Progenitor cell of endocrine pancreas (in vitro differentiated cells): Measurements from ENCODE around the gene DMGDH. TPM values are rescaled to one million over a fixed set of nuclear protein-coding genes. Genes with fewer than 3 reads are reported as not detected.

ENCODE experiments used
- DNase-seq: peaks from one replicate; pipeline ENCODE4 v3.0.0; 2021; ENCODE audit warnings: low spot score; ENCODE audit not compliant: unreplicated experiment
- H3K27ac Mint-ChIP-seq: 2 replicates; pipeline ENCODE4 v1.8.0; 2021; ENCODE audit warnings: mild to moderate bottlenecking, moderate library complexity, mixed read lengths
- H3K27me3 Mint-ChIP-seq: 2 replicates; pipeline ENCODE4 v1.8.0; 2021; ENCODE audit warnings: mixed read lengths
- H3K36me3 Mint-ChIP-seq: 2 replicates; pipeline ENCODE4 v1.8.0; 2022; ENCODE audit warnings: mixed read lengths; ENCODE audit not compliant: insufficient read depth
- H3K4me1 Mint-ChIP-seq: 2 replicates; pipeline ENCODE4 v1.8.0; 2021; ENCODE audit warnings: low read depth, mixed read lengths
- H3K4me3 Mint-ChIP-seq: 2 replicates; pipeline ENCODE4 v1.8.0; 2021; ENCODE audit warnings: low read depth, mild to moderate bottlenecking, moderate library complexity, mixed read lengths
- H3K9me3 Mint-ChIP-seq: 2 replicates; pipeline ENCODE4 v1.8.0; 2021; ENCODE audit warnings: low read depth, mixed read lengths
- CTCF ChIP-seq: fragments of 200-600 bp; sonication (generic); IDR thresholded peaks from one replicate; pipeline ENCODE4 v1.5.0; 2021; ENCODE audit warnings: antibody characterized with exemption, mild to moderate bottlenecking; ENCODE audit not compliant: unreplicated experiment
- total RNA-seq: library from RNA; stranded (reverse); gene quantifications from 2 replicates; pipeline ENCODE4 v1.2.1, GENCODE V29; 2021

DMGDH gene
- total RNA-seq, 1 donor from 2014 or later, result 0.84 TPM

GRCh38 chr5:79036769-79037168 is 32.7 kb downstream of the DMGDH start:
- Mint-ChIP-seq H3K27ac (no peak overlapping the region), H3K9me3 (no peaks in the 10 kb centered on the region), H3K27me3 (no peaks in the 10 kb centered on the region), H3K4me1 (no peaks in the 10 kb centered on the region), H3K4me3 (no peak overlapping the region), H3K36me3 (no peaks in the 10 kb centered on the region)
- no peak for TF ChIP-seq CTCF
- DNase-seq, result no peak

- no peak for DNase-seq
- no peaks in the 10 kb centered on the region for H3K36me3 Mint-ChIP-seq
- H3K4me3 Mint-ChIP-seq, result no peak overlapping the region
- no peaks in the 10 kb centered on the region for H3K27me3 Mint-ChIP-seq
- no peaks in the 10 kb centered on the region for H3K9me3 Mint-ChIP-seq
- no peak overlapping the region for H3K27ac Mint-ChIP-seq
- H3K4me1 Mint-ChIP-seq, result peaks cover 2% of the 10 kb centered on the region
- no peak for TF ChIP-seq CTCF
Observed at GRCh38 chr5:79035237-79035636, 34.2 kb downstream of the DMGDH start.

GRCh38 chr5:79032782-79033181 is 36.7 kb downstream of the DMGDH start:
- Mint-ChIP-seq H3K36me3 (no peaks in the 10 kb centered on the region), H3K9me3 (no peaks in the 10 kb centered on the region), H3K4me1 (peaks cover 2% of the 10 kb centered on the region), H3K27ac (no peak overlapping the region), H3K27me3 (no peaks in the 10 kb centered on the region), H3K4me3 (no peak overlapping the region)
- no peak for TF ChIP-seq CTCF
- no peak for DNase-seq

- H3K27me3 Mint-ChIP-seq, result no peaks in the 10 kb centered on the region
- H3K4me3 Mint-ChIP-seq, result no peak overlapping the region
- H3K27ac Mint-ChIP-seq, result no peak overlapping the region
- H3K36me3 Mint-ChIP-seq, result no peaks in the 10 kb centered on the region
- no peak for TF ChIP-seq CTCF
- H3K9me3 Mint-ChIP-seq, result no peaks in the 10 kb centered on the region
- H3K4me1 Mint-ChIP-seq, result peaks cover 2% of the 10 kb centered on the region
- DNase-seq, result no peak
Observed at GRCh38 chr5:79032031-79032695, 37.3 kb downstream of the DMGDH start.

GRCh38 chr5:79031485-79031867 is 38.0 kb downstream of the DMGDH start:
- H3K9me3 Mint-ChIP-seq, result no peaks in the 10 kb centered on the region
- no peak overlapping the region for H3K27ac Mint-ChIP-seq
- no peak for TF ChIP-seq CTCF
- no peak for DNase-seq
- H3K27me3 Mint-ChIP-seq, result no peaks in the 10 kb centered on the region
- H3K4me1 Mint-ChIP-seq, result peaks cover 2% of the 10 kb centered on the region
- no peaks in the 10 kb centered on the region for H3K36me3 Mint-ChIP-seq
- no peak overlapping the region for H3K4me3 Mint-ChIP-seq
